Lung (tissue), 12 donors: Measurements from ENCODE around the gene NPAS3. TPM values are rescaled to one million over a fixed set of nuclear protein-coding genes. Genes with fewer than 3 reads are reported as not detected.

Experiments used
- ATAC-seq: fragments of 200-7000 bp; cut with Tn5 transposase; one replicate; pipeline ENCODE4 v1.9.1; 2020; ENCODE audit warnings: moderate number of reproducible peaks; ENCODE audit not compliant: insufficient read depth, low FRiP score
- DNase-seq, 3 donors: peaks; one replicate each; pipeline ENCODE4 v3.0.0-alpha.2; 2013 to 2017
- H3K27ac ChIP-seq, 2 donors: one replicate each; pipeline ENCODE4 v1.5.1; 2013; ENCODE audit warnings: mild to moderate bottlenecking in 2 of 2, moderate library complexity in 2 of 2, control low read depth in 1 of 2, inconsistent platforms in 1 of 2, low read depth in 1 of 2, low read length in 1 of 2
- H3K27me3 ChIP-seq, 3 donors: one replicate each; pipeline ENCODE4 v1.5.1; 2013; ENCODE audit warnings: low read length in 2 of 3; ENCODE audit not compliant: control insufficient read depth in 3 of 3, insufficient read depth in 3 of 3
- H3K36me3 ChIP-seq, 4 donors: one replicate each; pipeline ENCODE4 v1.5.1; 2013; ENCODE audit warnings: low read length in 4 of 4, mild to moderate bottlenecking in 1 of 4, moderate library complexity in 1 of 4; ENCODE audit not compliant: control insufficient read depth in 4 of 4, insufficient read depth in 4 of 4
- H3K4me1 ChIP-seq, 5 donors: one replicate each; pipeline ENCODE4 v1.5.1; 2013; ENCODE audit warnings: low read length in 5 of 5, mild to moderate bottlenecking in 2 of 5, moderate library complexity in 1 of 5; ENCODE audit not compliant: control insufficient read depth in 5 of 5, insufficient read depth in 5 of 5
- H3K4me3 ChIP-seq: one replicate; pipeline ENCODE4 v1.5.1; 2013; ENCODE audit warnings: mild to moderate bottlenecking, control low read depth, moderate library complexity
- H3K9ac ChIP-seq, 2 donors: one replicate each; pipeline ENCODE4 v1.5.1; 2013; ENCODE audit warnings: low read length in 2 of 2, control low read depth in 1 of 2; ENCODE audit not compliant: insufficient read depth in 1 of 2
- H3K9me3 ChIP-seq, 4 donors: one replicate each; pipeline ENCODE4 v1.5.1; 2013; ENCODE audit warnings: low read length in 3 of 4, mild to moderate bottlenecking in 1 of 4, moderate library complexity in 1 of 4; ENCODE audit not compliant: control insufficient read depth in 4 of 4, insufficient read depth in 3 of 4
- CTCF ChIP-seq: IDR thresholded peaks from 2 replicates; pipeline ENCODE4 v1.5.1; 2012; ENCODE audit warnings: mild to moderate bottlenecking; ENCODE audit errors: control extremely low read depth, extremely low read depth
- WGBS, 2 donors: extraction: QIAGEN DNeasy Blood & Tissue Kit; methylation state at CpG; one replicate each; pipeline ENCODE4 v1.1.7; 2013; 5-methylcytosine and 5-hydroxymethylcytosine counted together
- polyA plus RNA-seq, 2 donors: library from polyadenylated mRNA; stranded (reverse); fragments of 200-250 nt; gene quantifications; one replicate each; pipeline ENCODE4 v1.2.1, GENCODE V29; 2013
- total RNA-seq, 2 donors: library from RNA; depleted of rRNA in 1 of 2; stranded (reverse); fragments of >200 nt in 1 of 2; gene quantifications; one replicate each; pipeline ENCODE4 v1.2.1, GENCODE V29; 2014 to 2021
- donor health status: control.
- donor health status: control.
- donor health status: Bipolar disorder and iron deficiency.
- donor health status: healthy.
- donor health status: DM: yes; HTN: yes; CAD: no.

NPAS3 gene
- total and polyA plus RNA-seq, 4 donors, result 0.13 to 0.48 (median 0.33) TPM

GRCh38 chr14:32980902-32981501 lies 42.3 kb downstream of the NPAS3 start:
- DNase-seq (no peak), ATAC-seq (no peak)
- Histone ChIP-seq H3K9me3 (no peaks in the 10 kb centered on the region), H3K36me3 (no peaks in the 10 kb centered on the region), H3K4me1 (peaks cover 0 to 3% (median 0%) of the 10 kb centered on the region in 5 donors), H3K27ac (no peak overlapping the region), H3K4me3 (no peak overlapping the region), H3K9ac (no peak overlapping the region), H3K27me3 (no peaks in the 10 kb centered on the region)
- 57 to 73% methylated on average over 3 of the region's 3 CpGs for WGBS, 2 donors
- TF ChIP-seq CTCF, result no peak

- ATAC-seq, result no peak
- H3K4me1 ChIP-seq, result peaks cover 0 to 6% (median 0%) of the 10 kb centered on the region in 5 donors
- no peaks in the 10 kb centered on the region for H3K36me3 ChIP-seq
- no peak overlapping the region for H3K9ac ChIP-seq
- no peak for TF ChIP-seq CTCF
- H3K4me3 ChIP-seq, result no peak overlapping the region
- H3K27me3 ChIP-seq, result no peaks in the 10 kb centered on the region
- H3K27ac ChIP-seq, result no peak overlapping the region
- 87 to 95% methylated on average over 2 of the region's 2 CpGs for WGBS, 2 donors
- H3K9me3 ChIP-seq, result no peaks in the 10 kb centered on the region
- DNase-seq, result no peak
Measured at GRCh38 chr14:32984241-32984930, 45.7 kb downstream of the NPAS3 start.

- ATAC-seq (no peak), DNase-seq (peak in 2 of 3 donors; percentile 37 to 42)
- Histone ChIP-seq H3K9me3 (no peaks in the 10 kb centered on the region), H3K27ac (no peak overlapping the region), H3K27me3 (no peaks in the 10 kb centered on the region), H3K4me3 (no peak overlapping the region), H3K36me3 (no peaks in the 10 kb centered on the region), H3K9ac (no peak overlapping the region), H3K4me1 (peaks cover 0 to 6% (median 0%) of the 10 kb centered on the region in 5 donors)
- no peak for TF ChIP-seq CTCF
- 82 to 83% methylated on average over 8 of the region's 8 CpGs for WGBS, 2 donors
Measured at GRCh38 chr14:32985866-32986265, 47.2 kb downstream of the NPAS3 start.
